Measurements from ENCODE around the gene GDF2. TPM values are rescaled to one million over a fixed set of nuclear protein-coding genes. Genes with fewer than 3 reads are reported as not detected.

The GDF2 gene
- total RNA-seq, 1 donor from 2014 or later, result not detected

- Mint-ChIP-seq H3K36me3 (ENCODE audit: unreplicated experiment) (no peaks in the 10 kb centered on the region), H3K27ac (ENCODE audit: unreplicated experiment) (no peak overlapping the region), H3K4me3 (ENCODE audit: unreplicated experiment) (no peak overlapping the region), H3K27me3 (ENCODE audit: unreplicated experiment) (peaks cover 33% of the 10 kb centered on the region), H3K9me3 (ENCODE audit: unreplicated experiment) (no peaks in the 10 kb centered on the region), H3K4me1 (ENCODE audit: unreplicated experiment) (no peaks in the 10 kb centered on the region)
- no peak for TF ChIP-seq CTCF (IDR thresholded peaks at IDR 0.05)
- peak; percentile 57 for DNase-seq (ENCODE audit: extremely low spot score, unreplicated experiment)
Measured at GRCh38 chr10:47290338-47290737, 31.9 kb upstream of the GDF2 start.

GRCh38 chr10:47291682-47292081, 30.6 kb upstream of the GDF2 start:
- no peaks in the 10 kb centered on the region for H3K9me3 Mint-ChIP-seq (ENCODE audit: unreplicated experiment)
- H3K36me3 Mint-ChIP-seq (ENCODE audit: unreplicated experiment), result no peaks in the 10 kb centered on the region
- no peak for TF ChIP-seq CTCF (IDR thresholded peaks at IDR 0.05)
- DNase-seq (ENCODE audit: extremely low spot score, unreplicated experiment), result peak; percentile 10
- H3K4me3 Mint-ChIP-seq (ENCODE audit: unreplicated experiment), result no peak overlapping the region
- peaks cover 38% of the 10 kb centered on the region for H3K27me3 Mint-ChIP-seq (ENCODE audit: unreplicated experiment)
- peaks cover 4% of the 10 kb centered on the region for H3K4me1 Mint-ChIP-seq (ENCODE audit: unreplicated experiment)
- no peak overlapping the region for H3K27ac Mint-ChIP-seq (ENCODE audit: unreplicated experiment)

GRCh38 chr10:47294057-47294456, 28.2 kb upstream of the GDF2 start:
- no peak overlapping the region for H3K4me3 Mint-ChIP-seq (ENCODE audit: unreplicated experiment)
- H3K27ac Mint-ChIP-seq (ENCODE audit: unreplicated experiment), result no peak overlapping the region
- DNase-seq (ENCODE audit: extremely low spot score, unreplicated experiment), result peak; percentile 75
- H3K36me3 Mint-ChIP-seq (ENCODE audit: unreplicated experiment), result no peaks in the 10 kb centered on the region
- peaks cover 4% of the 10 kb centered on the region for H3K4me1 Mint-ChIP-seq (ENCODE audit: unreplicated experiment)
- H3K27me3 Mint-ChIP-seq (ENCODE audit: unreplicated experiment), result peaks cover 56% of the 10 kb centered on the region
- H3K9me3 Mint-ChIP-seq (ENCODE audit: unreplicated experiment), result no peaks in the 10 kb centered on the region
- no peak for TF ChIP-seq CTCF (IDR thresholded peaks at IDR 0.05)

- H3K9me3 Mint-ChIP-seq (ENCODE audit: unreplicated experiment), result no peaks in the 10 kb centered on the region
- DNase-seq (ENCODE audit: extremely low spot score, unreplicated experiment), result peak; percentile 60
- peaks cover 61% of the 10 kb centered on the region for H3K27me3 Mint-ChIP-seq (ENCODE audit: unreplicated experiment)
- H3K4me1 Mint-ChIP-seq (ENCODE audit: unreplicated experiment), result peaks cover 4% of the 10 kb centered on the region
- no peak overlapping the region for H3K4me3 Mint-ChIP-seq (ENCODE audit: unreplicated experiment)
- H3K27ac Mint-ChIP-seq (ENCODE audit: unreplicated experiment), result no peak overlapping the region
- no peak for TF ChIP-seq CTCF (IDR thresholded peaks at IDR 0.05)
- no peaks in the 10 kb centered on the region for H3K36me3 Mint-ChIP-seq (ENCODE audit: unreplicated experiment)
Measured at GRCh38 chr10:47294501-47294900, 27.8 kb upstream of the GDF2 start.

- H3K27me3 Mint-ChIP-seq (ENCODE audit: unreplicated experiment), result peaks cover 64% of the 10 kb centered on the region
- peaks cover 7% of the 10 kb centered on the region for H3K4me1 Mint-ChIP-seq (ENCODE audit: unreplicated experiment)
- no peak overlapping the region for H3K4me3 Mint-ChIP-seq (ENCODE audit: unreplicated experiment)
- H3K27ac Mint-ChIP-seq (ENCODE audit: unreplicated experiment), result no peak overlapping the region
- TF ChIP-seq CTCF (IDR thresholded peaks at IDR 0.05), result no peak
- no peak for DNase-seq (ENCODE audit: extremely low spot score, unreplicated experiment)
- H3K9me3 Mint-ChIP-seq (ENCODE audit: unreplicated experiment), result no peaks in the 10 kb centered on the region
- no peaks in the 10 kb centered on the region for H3K36me3 Mint-ChIP-seq (ENCODE audit: unreplicated experiment)
Measured at GRCh38 chr10:47295411-47295810, 26.8 kb upstream of the GDF2 start.
